ENCODE results near the gene TFF3. TPM values are rescaled to one million over a fixed set of nuclear protein-coding genes. Genes with fewer than 3 reads are reported as not detected.
"Not testable (repeated sequence)": the region's sequence is repeated elsewhere in the genome, so short reads cannot be mapped to it uniquely, and the experiment has no call there.

Gene TFF3
- total and polyA plus RNA-seq, 7 donors = 14.3 to 7,065 (median 45.1) TPM

DNA sequence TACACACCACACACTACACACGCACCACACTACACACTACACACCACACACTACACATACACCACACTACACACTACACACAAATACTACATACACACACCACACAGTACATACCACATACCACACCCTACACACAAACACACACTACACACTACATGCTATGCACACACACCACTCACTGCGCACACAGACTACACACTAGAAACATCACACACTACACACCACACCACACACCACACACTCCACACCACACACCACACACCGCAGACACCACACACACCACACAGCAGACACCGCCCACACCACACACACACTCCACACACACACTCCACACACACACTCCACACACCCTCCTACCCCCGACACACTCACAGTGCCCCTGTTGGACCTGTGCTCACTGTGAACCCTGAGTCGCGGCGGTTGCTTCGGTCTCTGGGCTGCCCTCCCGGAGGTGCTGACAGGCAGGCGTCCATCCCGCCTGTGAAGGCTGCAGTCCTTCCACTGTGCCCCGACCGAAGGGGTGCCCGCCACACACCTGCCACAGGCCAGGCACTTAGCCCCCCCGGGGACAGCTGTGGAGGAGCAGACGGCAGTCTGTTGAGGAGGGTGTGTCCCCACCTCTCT is 21.4 kb downstream of the TFF3 start:
- DNase-seq = no peak
- no peak overlapping the region for H3K4me3 ChIP-seq
- H3K4me1 ChIP-seq = no peaks in the 10 kb centered on the region
- no peaks in the 10 kb centered on the region for H3K9me3 ChIP-seq
- H3K36me3 ChIP-seq = peaks cover 11 to 54% (median 19%) of the 10 kb centered on the region in 4 donors
- 92 to 94% methylated on average over 17 of the region's 17 CpGs for WGBS, 2 donors
- no peak for TF ChIP-seq POLR2A (IDR thresholded peaks at IDR 0.05)
- H3K27me3 ChIP-seq = no peaks in the 10 kb centered on the region
- H3K27ac ChIP-seq = no peak overlapping the region
- intact Hi-C loops (cut with DNase I) = no loop called here

DNA sequence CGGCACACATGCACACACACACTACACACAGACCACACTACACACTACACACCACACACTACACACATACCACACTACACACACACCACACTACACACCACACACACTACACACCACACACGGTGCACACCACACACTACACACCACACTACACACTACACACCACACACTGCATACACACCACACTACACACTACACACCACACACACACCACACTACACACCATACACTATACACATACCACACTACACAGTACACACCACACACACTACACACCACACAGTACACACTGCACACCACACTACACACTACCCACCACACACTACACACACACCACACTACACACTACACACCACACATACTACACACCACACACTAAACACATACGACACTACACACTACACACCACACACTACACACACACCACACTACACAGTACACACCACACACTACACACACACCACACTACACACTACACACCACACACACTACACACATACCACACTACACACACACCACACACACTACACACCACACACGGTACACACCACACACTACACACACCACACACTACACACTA is 22.6 kb downstream of the TFF3 start:
- H3K27me3 ChIP-seq; H3K9me3 ChIP-seq; H3K4me1 ChIP-seq; DNase-seq; H3K27ac ChIP-seq; intact Hi-C loops (cut with DNase I); H3K4me3 ChIP-seq: not testable (repeated sequence)
- peaks cover 11 to 65% (median 21%) of the 10 kb centered on the region in 4 donors for H3K36me3 ChIP-seq
- WGBS, 2 donors = 93 to 96% methylated on average over 4 of the region's 4 CpGs

DNA sequence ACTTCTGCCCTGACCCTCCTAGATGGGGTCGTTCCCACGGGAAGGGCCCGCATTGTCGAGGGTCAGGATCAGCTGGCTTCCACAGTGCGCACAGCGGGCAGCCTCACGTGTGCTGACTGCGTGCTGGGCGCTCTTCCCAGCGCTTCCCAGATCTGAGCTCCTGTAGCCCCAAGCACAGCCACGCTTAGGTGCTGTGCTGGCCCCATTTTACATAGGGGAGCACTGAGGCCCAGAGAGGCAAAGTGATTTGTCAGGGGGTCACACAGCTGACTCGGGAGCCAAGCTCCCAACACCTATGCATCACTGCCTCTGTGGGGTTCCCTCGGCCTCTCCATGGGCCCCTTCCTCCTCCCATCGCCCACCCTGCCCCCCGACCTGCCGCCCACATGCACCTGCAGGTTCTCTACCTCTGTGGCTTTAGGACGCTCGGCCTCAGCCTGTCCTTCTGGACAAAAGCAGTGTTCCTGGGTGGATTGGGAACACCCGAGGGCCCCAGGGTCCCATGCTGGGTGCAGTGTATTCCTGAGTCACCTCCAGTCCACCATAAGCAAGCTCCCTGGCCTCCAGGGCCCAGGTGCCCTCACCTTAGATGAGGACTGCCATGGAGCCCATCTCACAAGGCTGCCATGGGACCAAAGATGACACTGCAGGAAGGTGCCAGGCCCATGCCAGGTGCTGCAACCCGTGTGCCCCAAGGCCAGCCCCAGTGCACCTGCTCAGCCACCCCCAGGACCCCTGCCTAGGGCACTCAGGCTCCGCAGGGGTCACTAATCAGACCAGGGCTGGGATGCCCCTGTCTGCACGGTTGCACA is 23.3 kb downstream of the TFF3 start:
- TF ChIP-seq POLR2A (IDR thresholded peaks at IDR 0.05) = no peak
- TF ChIP-seq, protein P1, sequence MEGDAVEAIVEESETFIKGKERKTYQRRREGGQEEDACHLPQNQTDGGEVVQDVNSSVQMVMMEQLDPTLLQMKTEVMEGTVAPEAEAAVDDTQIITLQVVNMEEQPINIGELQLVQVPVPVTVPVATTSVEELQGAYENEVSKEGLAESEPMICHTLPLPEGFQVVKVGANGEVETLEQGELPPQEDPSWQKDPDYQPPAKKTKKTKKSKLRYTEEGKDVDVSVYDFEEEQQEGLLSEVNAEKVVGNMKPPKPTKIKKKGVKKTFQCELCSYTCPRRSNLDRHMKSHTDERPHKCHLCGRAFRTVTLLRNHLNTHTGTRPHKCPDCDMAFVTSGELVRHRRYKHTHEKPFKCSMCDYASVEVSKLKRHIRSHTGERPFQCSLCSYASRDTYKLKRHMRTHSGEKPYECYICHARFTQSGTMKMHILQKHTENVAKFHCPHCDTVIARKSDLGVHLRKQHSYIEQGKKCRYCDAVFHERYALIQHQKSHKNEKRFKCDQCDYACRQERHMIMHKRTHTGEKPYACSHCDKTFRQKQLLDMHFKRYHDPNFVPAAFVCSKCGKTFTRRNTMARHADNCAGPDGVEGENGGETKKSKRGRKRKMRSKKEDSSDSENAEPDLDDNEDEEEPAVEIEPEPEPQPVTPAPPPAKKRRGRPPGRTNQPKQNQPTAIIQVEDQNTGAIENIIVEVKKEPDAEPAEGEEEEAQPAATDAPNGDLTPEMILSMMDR (IDR thresholded peaks at IDR 0.05) = no peak
- no peak for TF ChIP-seq POLR2AphosphoS5 (IDR thresholded peaks at IDR 0.05)
- TF ChIP-seq EP300 (IDR thresholded peaks at IDR 0.05) = no peak
- intact Hi-C loops (cut with DNase I) = no loop called here
- no peak for DNase-seq
- H3K4me1 ChIP-seq = no peaks in the 10 kb centered on the region
- 91% methylated on average over 22 of the region's 22 CpGs for WGBS, 2 donors
- peaks cover 11 to 68% (median 21%) of the 10 kb centered on the region in 4 donors for H3K36me3 ChIP-seq
- H3K4me3 ChIP-seq = no peak overlapping the region
- no peaks in the 10 kb centered on the region for H3K27me3 ChIP-seq
- no peaks in the 10 kb centered on the region for H3K9me3 ChIP-seq
- no peak overlapping the region for H3K27ac ChIP-seq

DNA sequence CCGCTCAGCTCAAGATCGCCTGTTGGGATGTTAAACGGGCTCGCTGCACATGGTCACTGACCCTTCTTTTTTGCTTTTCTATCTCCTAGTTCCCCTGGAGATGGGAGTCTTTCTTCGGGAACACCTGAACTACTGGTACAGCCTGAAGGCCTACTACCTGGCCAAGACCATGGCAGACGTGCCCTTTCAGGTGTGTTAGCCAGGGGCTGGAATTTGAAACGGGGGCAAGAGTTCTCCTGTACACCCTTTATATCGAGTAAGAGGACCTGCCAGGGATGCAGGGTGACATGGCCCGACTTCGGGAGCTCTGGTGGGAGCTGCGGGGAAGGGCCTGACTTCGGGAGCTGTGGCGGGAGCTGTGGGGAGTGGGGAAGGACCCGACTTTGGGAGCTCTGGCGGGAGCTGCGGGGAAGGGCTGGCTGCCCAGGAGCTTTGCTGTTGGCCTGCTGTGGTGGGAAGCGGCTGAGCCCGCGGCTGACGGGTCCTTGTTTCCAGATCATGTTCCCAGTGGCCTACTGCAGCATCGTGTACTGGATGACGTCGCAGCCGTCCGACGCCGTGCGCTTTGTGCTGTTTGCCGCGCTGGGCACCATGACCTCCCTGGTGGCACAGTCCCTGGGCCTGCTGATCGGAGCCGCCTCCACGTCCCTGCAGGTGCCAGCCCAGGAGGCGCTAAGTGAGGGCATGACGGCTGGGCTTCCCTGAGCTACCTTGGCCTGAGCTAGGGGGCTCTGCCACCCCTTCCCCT is 24.0 kb downstream of the TFF3 start:
- 92 to 95% methylated on average over 35 of the region's 35 CpGs for WGBS, 2 donors
- intact Hi-C loops (cut with DNase I) = no loop called here
- Histone ChIP-seq H3K27me3 (no peaks in the 10 kb centered on the region), H3K4me1 (no peaks in the 10 kb centered on the region), H3K27ac (no peak overlapping the region), H3K9me3 (no peaks in the 10 kb centered on the region), H3K36me3 (peaks cover 11 to 68% (median 18%) of the 10 kb centered on the region in 4 donors), H3K4me3 (no peak overlapping the region)
- TF ChIP-seq, protein P1 (IDR thresholded peaks at IDR 0.05) = no peak
- TF ChIP-seq POLR2AphosphoS5 (IDR thresholded peaks at IDR 0.05) (no peak), POLR2A (IDR thresholded peaks at IDR 0.05) (no peak), EP300 (IDR thresholded peaks at IDR 0.05) (no peak)
- DNase-seq = no peak

DNA sequence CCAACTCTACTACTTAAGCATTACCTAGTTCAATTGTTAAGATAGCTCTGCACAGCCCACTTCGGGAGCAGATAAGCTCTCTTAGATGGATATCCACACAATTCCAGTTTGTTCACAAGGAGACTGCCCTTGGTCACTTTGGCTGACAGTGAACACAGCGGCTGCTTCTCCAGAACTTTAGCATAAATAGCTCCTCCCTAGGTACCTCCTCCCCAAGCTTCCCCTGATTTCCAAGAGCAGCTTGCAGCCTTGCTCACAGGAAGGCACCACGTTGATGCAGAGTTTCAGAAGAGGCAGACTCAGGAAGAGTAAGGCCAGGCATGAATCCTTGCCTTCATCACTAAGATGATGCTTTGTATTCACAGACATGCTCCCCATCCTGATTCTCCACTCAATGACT is 24.7 kb downstream of the TFF3 start:
- Histone ChIP-seq H3K27ac (no peak overlapping the region), H3K4me1 (no peaks in the 10 kb centered on the region), H3K27me3 (no peaks in the 10 kb centered on the region), H3K36me3 (peaks cover 11 to 68% (median 16%) of the 10 kb centered on the region in 4 donors), H3K4me3 (no peak overlapping the region), H3K9me3 (no peaks in the 10 kb centered on the region)
- WGBS, 2 donors = 49 to 76% methylated on average over 3 of the region's 3 CpGs
- intact Hi-C loops (cut with DNase I) = no loop called here
- DNase-seq = no peak
- TF ChIP-seq, protein P1 (IDR thresholded peaks at IDR 0.05) = no peak
- no peak for TF ChIP-seq POLR2AphosphoS5 (IDR thresholded peaks at IDR 0.05)
- TF ChIP-seq POLR2A (IDR thresholded peaks at IDR 0.05) = no peak
- TF ChIP-seq EP300 (IDR thresholded peaks at IDR 0.05) = no peak
